PFSK-1 (cell line): ENCODE measurements around the gene GAS7.

Experiments
- FOXP2 ChIP-seq: optimal IDR thresholded peaks from 2 replicates; pipeline ENCODE3; 2011; ENCODE audit warnings: borderline replicate concordance, control low read depth, inconsistent platforms; ENCODE audit not compliant: insufficient read depth; ENCODE audit errors: extremely low read length, extremely low read depth
- POLR2AphosphoS5 ChIP-seq: IDR thresholded peaks from 2 replicates; pipeline ENCODE4 v1.6.1; 2012; ENCODE audit warnings: low read depth, mild to moderate bottlenecking, control low read depth, low read length, moderate library complexity
- REST ChIP-seq, 2 experiments: IDR thresholded peaks; 2 replicates each; pipeline versions ENCODE4 v1.6.1 to v1.8.0; 2011 to 2012; ENCODE audit warnings: low read depth in 2 of 2, low read length in 2 of 2, control low read depth in 1 of 2, inconsistent platforms in 1 of 2, mild to moderate bottlenecking in 1 of 2, moderate library complexity in 1 of 2; ENCODE audit not compliant: insufficient read depth in 1 of 2
- SIN3A ChIP-seq: IDR thresholded peaks from 2 replicates; pipeline ENCODE4 v1.6.1; 2012; ENCODE audit warnings: mild to moderate bottlenecking, low read length, moderate library complexity, borderline replicate concordance; ENCODE audit not compliant: insufficient read depth
- TAF1 ChIP-seq: IDR thresholded peaks from 2 replicates; pipeline ENCODE4 v1.6.1; 2012; ENCODE audit warnings: low read length, control low read depth, borderline replicate concordance; ENCODE audit not compliant: insufficient read depth

GAS7 gene

GRCh38 chr17:10187456-10187855 is 10.9 kb downstream of the GAS7 start:
- TF ChIP-seq REST (IDR thresholded peaks at IDR 0.05; ENCODE audit: insufficient read depth in 1 of 2, low read depth in 2 of 2, low read length in 2 of 2) = no peak
- no peak for TF ChIP-seq SIN3A
- TF ChIP-seq POLR2AphosphoS5 = no peak
- no peak for TF ChIP-seq FOXP2
- no peak for TF ChIP-seq TAF1

- TF ChIP-seq TAF1 (no peak), FOXP2 (no peak), REST (IDR thresholded peaks at IDR 0.05; ENCODE audit: insufficient read depth in 1 of 2, low read depth in 2 of 2, low read length in 2 of 2) (no peak), POLR2AphosphoS5 (no peak), SIN3A (no peak)
Observed at GRCh38 chr17:10186771-10187410, 11.5 kb downstream of the GAS7 start.

- TF ChIP-seq REST (IDR thresholded peaks at IDR 0.05; ENCODE audit: insufficient read depth in 1 of 2, low read depth in 2 of 2, low read length in 2 of 2) (no peak), FOXP2 (no peak), SIN3A (no peak), POLR2AphosphoS5 (no peak), TAF1 (no peak)
Observed at GRCh38 chr17:10183931-10184930, 14.2 kb downstream of the GAS7 start.

- no peak for TF ChIP-seq REST (IDR thresholded peaks at IDR 0.05; ENCODE audit: insufficient read depth in 1 of 2, low read depth in 2 of 2, low read length in 2 of 2)
- TF ChIP-seq FOXP2 = no peak
- TF ChIP-seq POLR2AphosphoS5 = no peak
- no peak for TF ChIP-seq TAF1
- no peak for TF ChIP-seq SIN3A
Observed at GRCh38 chr17:10182785-10183184, 15.6 kb downstream of the GAS7 start.
